Left colon (tissue), 2 donors: Measurements from ENCODE around the gene SLC2A9. TPM values are rescaled to one million over a fixed set of nuclear protein-coding genes. Genes with fewer than 3 reads are reported as not detected.
A peak's percentile ranks its signal among the peaks of the same experiment; 100 is the strongest.

Source experiments
- ATAC-seq: fragments of 200-7000 bp; cut with Tn5 transposase; one replicate; pipeline ENCODE4 v1.9.1; 2020; ENCODE audit warnings: mild to moderate bottlenecking, moderate library complexity
- DNase-seq, 2 donors: peaks; one replicate each; pipeline ENCODE4 v3.0.0-alpha.2; 2020
- intact Hi-C, 2 donors: fragments of 100-400 bp; cut with DNase I in 1 of 2; cut with micrococcal nuclease in 1 of 2; formaldehyde crosslinking; loops; one replicate each; pipeline versions ENCODE4 v1.11.2 to v1.14.0; 2022; cut with DNase I, micrococcal nuclease
- total RNA-seq, 2 donors: library from RNA; stranded (reverse); fragmentation: NEBNext Ultra II Directional; extraction: Animal tissue kit (Norgen Biotek cat#: 25700); gene quantifications; one replicate each; pipeline ENCODE4 v1.2.1, GENCODE V29; 2021
- donor health status: DM: no; HTN: no; CAD: no.
- donor health status: DM: yes; HTN: yes; CAD: no.

The SLC2A9 gene
- total RNA-seq, 2 donors from 2014 or later: 5.1 to 5.2 TPM

DNA sequence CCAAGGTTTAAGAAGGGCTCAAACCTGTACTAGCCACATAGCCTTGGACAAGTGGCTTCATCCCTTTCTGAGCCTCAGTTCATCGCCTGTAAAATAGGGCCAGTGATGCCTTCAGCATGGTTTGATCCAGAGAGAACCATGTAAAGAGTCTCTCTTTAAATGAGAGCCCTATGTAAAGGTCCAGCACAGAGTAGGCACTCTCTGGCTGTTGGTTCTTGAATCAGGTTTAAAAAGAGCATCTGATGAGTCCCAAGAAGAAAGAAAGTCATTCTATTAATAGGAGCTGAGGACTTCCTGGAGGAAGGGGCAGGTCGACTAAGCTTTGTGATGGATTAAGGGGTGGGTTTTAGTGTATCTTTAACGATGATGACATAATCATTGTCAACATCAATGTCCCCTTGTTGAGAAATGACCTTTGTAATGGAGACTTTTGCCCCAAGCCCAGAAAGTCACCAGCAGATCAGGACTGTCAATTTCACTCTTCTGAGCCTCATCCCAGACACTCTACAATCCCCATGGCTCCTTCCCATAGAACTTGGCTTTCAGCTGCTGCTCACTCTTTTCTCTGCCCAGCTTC lies 4.0 kb upstream of the SLC2A9 start:
- intact Hi-C loops: no loop called here
- DNase-seq (no peak), ATAC-seq (no peak)

DNA sequence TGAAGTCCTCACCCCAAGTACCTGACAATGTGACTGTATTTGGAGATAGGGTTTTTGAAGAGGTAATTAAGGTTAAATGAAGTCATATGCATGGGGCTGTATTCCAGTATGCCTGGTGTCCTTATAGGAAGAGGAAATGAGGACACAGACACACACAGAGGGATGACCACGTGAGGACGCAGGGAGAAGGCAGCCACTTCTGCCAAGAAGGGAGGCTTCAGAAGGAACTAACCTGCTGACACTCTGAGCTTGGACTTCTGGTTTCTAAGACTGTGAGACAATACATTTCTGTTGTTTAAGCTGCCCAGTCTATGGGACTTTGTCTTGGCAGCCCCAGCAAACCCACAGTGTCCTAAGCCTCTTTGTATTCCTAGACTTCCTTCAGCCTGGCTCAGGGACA lies 3.0 kb upstream of the SLC2A9 start:
- ATAC-seq (no peak), DNase-seq (no peak)
- intact Hi-C loops: no loop called here

DNA sequence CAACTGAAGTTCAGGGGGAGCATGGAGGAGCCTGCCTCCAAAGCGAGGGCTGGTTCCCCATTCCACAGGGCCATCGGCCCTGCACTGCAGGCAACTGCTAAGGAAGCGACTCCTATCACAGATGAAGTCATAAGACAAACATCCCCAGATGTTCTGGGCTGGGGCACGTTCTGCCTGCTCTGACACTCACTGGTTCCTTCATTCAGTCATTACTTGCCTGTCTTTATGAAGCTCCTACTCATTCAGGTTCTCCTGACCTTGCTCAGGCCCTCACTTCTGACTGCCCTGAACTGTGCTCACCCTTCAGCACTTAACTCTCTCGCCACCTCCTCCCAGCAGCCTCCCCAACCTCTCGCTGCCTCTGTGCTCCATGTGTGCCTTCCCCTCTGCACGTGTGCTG lies 2.5 kb upstream of the SLC2A9 start:
- ATAC-seq: no peak
- intact Hi-C loops: no loop called here
- no peak for DNase-seq

DNA sequence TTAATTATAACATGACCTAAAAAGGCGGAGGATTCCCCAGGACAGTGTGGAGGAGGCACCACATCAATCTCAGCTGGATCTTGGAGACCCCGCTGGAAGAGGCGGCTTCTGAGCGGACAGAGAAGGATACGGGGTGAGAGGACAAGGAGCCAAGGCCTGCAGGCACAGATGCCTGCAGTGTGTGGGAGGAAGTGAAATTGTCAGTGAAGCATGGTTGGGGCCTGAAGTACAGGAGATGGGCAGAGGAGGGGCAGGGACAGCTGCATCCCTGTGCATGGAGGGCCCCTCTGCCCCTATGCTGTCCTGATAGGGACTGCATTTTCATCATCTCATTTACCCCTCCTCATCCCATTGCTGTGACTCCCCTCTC lies 1.7 kb upstream of the SLC2A9 start:
- ATAC-seq: no peak
- intact Hi-C loops: no loop called here
- no peak for DNase-seq

- no peak for ATAC-seq
- no peak for DNase-seq
- intact Hi-C loops: no loop called here
These were observed 1.2 kb upstream of the SLC2A9 start for GRCh38 chr4:10022346-10023049.

DNA sequence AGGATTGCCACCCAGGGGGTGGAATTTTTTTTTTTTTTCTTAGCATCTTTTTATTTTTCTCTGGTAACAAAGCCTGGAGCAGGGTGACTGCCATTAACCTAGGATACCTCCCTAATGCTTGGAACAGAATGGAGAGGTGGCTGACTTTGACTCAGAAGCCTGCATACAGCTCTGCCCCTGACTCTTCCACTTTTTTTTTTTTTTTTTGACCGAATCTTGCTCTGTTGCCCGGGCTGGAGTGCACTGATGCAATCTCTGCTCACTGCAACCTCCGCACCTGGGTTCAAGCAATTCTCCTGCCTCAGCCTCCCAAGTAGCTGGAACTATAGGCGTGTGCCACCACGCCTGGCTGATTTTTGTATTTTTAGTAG lies 341 bp upstream of the SLC2A9 start:
- DNase-seq (no peak), ATAC-seq (no peak)
- intact Hi-C loops: no loop called here

- DNase-seq: no peak
- intact Hi-C loops: no loop called here
- no peak for ATAC-seq
These were observed 1.2 kb downstream of the SLC2A9 start for GRCh38 chr4:10020106-10020505.

DNA sequence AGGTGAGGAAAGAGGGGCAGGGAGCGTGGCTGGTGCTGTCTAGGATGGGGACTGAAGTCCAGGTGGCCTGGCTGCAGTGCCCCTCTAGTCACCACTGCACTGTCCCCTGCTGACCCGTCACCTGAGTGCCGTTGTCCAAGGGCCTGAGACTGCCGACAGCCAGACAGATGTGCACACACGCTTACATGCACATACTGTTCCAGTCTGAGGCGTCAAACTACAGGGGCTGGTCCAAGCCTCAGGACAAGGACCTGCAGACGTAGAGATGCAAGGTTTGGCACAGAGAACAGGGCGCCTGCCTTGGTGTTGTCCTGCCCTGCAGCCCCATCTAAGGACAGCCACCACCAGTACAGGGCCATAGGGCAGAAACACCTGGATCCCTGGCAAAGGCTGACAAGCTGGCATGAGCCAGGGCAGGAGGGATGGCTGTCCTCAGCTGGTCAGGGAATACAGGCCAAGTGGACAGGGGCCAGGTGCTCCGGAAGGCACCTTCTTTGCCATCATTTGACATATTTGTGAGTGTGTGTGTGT lies 1.7 kb downstream of the SLC2A9 start:
- ATAC-seq (peak; percentile 1), DNase-seq (no peak)
- intact Hi-C loops: loop anchor here (5.0 to 10.0 kb wide), 3 partner anchors 122 to 257 kb away; no protein-coding TSS in a partner anchor

- peak; percentile 95 for ATAC-seq
- intact Hi-C loops: loop anchor here (5.0 to 10.0 kb wide), 3 partner anchors 122 to 257 kb away; no protein-coding TSS in a partner anchor
- DNase-seq: peak; percentile 96 to 98
These were observed 2.4 kb downstream of the SLC2A9 start for GRCh38 chr4:10018818-10019461.

- DNase-seq (no peak), ATAC-seq (no peak)
- intact Hi-C loops: loop anchor here (5.0 to 10.0 kb wide), 3 partner anchors 120 to 255 kb away; no protein-coding TSS in a partner anchor
These were observed 4.0 kb downstream of the SLC2A9 start for GRCh38 chr4:10017037-10017893.

- no peak for ATAC-seq
These were observed 5.1 kb downstream of the SLC2A9 start for GRCh38 chr4:10016169-10016568.

GRCh38 chr4:10015140-10015753 lies 6.0 kb downstream of the SLC2A9 start:
- peak; percentile 26 for ATAC-seq
- intact Hi-C loops: loop anchor here (5.0 to 10.0 kb wide), 3 partner anchors 118 to 253 kb away; no protein-coding TSS in a partner anchor
- DNase-seq: peak; percentile 48 to 71

More at GRCh38 chr4:10016169-10016568, 5.1 kb downstream of the SLC2A9 start:
- intact Hi-C loops: loop anchor here (5.0 to 10.0 kb wide), 3 partner anchors 119 to 254 kb away; no protein-coding TSS in a partner anchor
- DNase-seq: no peak

GRCh38 chr4:10013722-10014121 lies 7.6 kb downstream of the SLC2A9 start:
- peak; percentile 86 for ATAC-seq
- DNase-seq: peak; percentile 61 to 86
- intact Hi-C loops: loop anchor here in 1 of 2 donors (10.0 kb wide), 1 partner anchor 249 kb away; no protein-coding TSS in a partner anchor

GRCh38 chr4:10011885-10012284 lies 9.4 kb downstream of the SLC2A9 start:
- DNase-seq (no peak), ATAC-seq (no peak)
- intact Hi-C loops: loop anchor here in 1 of 2 donors (10.0 kb wide), 1 partner anchor 247 kb away; no protein-coding TSS in a partner anchor

- intact Hi-C loops: loop anchor here in 1 of 2 donors (10.0 kb wide), 1 partner anchor 246 kb away; no protein-coding TSS in a partner anchor
- no peak for ATAC-seq
- no peak for DNase-seq
These were observed 10.0 kb downstream of the SLC2A9 start for GRCh38 chr4:10011277-10011676.

DNA sequence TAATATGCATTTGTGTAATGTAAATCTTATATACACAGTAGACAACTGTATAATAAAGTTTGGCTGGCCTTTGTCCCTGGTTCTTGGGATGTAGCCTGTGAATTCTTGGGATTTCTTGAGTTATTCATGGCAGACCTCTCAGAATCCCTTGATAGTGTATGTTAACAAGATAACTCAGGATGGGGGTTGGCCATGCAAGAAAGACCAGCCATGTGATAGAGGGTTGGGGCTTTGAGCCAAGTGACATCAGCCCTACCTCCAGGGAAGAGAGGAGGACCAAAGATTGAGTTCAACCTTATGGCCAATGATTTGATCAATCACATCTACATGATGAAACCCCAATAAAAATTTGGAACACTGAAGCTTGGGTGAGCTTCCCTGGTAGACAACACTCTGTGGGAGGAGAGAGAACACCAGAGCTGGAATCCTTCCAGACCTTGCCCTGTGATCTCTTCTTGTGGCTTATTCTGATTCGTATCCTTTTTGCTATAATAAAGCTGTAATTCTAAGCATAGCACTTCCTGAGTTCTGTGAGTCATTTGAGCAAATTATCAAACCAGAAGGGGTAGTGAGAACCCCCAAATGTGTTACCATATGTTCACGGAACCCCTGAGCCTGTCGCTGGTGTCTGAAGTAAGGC lies 11.3 kb downstream of the SLC2A9 start:
- intact Hi-C loops: loop anchor here (10.0 kb wide), 2 partner anchors 245 to 305 kb away; no protein-coding TSS in a partner anchor
- no peak for ATAC-seq

GRCh38 chr4:10008609-10009005 lies 12.7 kb downstream of the SLC2A9 start:
- intact Hi-C loops: loop anchor here in 1 of 2 donors (10.0 kb wide), 1 partner anchor 304 kb away; no protein-coding TSS in a partner anchor
- no peak for ATAC-seq

More for the DNA sequence above, 11.3 kb downstream of the SLC2A9 start:
- no peak for DNase-seq

More at GRCh38 chr4:10008609-10009005, 12.7 kb downstream of the SLC2A9 start:
- DNase-seq: no peak
